Brain microvascular endothelial cell (primary cell): ENCODE measurements around the gene CTBS.

Experiments used
- DNase-seq: peaks from one replicate; pipeline ENCODE4 v3.0.0-alpha.2; 2020
- H3K27ac ChIP-seq: fragments of 250-450 bp; sonication (Bioruptor Pico); 2 replicates; pipeline ENCODE4 v1.5.1; 2020; ENCODE audit warnings: mild to moderate bottlenecking, moderate library complexity
- H3K27me3 ChIP-seq: fragments of 250-450 bp; sonication (Bioruptor Pico); replicated peaks from 2 replicates; pipeline ENCODE4 v1.5.1; 2020; ENCODE audit warnings: mild to moderate bottlenecking
- H3K36me3 ChIP-seq: fragments of 250-450 bp; sonication (Bioruptor Pico); replicated peaks from 2 replicates; pipeline ENCODE4 v1.5.1; 2020; ENCODE audit warnings: mild to moderate bottlenecking
- H3K4me3 ChIP-seq: 2 replicates; pipeline ENCODE4 v1.5.1; 2011; ENCODE audit warnings: low read depth, mild to moderate bottlenecking, control low read depth, low read length, moderate library complexity
- CTCF ChIP-seq: IDR thresholded peaks from 2 replicates; pipeline ENCODE4 v1.5.1; 2011; ENCODE audit warnings: low read depth, mild to moderate bottlenecking, moderate library complexity, low read length, control low read depth, inconsistent platforms; ENCODE audit errors: missing control alignments
- in situ Hi-C: cut with HindIII; loops from 2 replicates; pipeline ENCODE4 v1.10.0; 2017; ENCODE audit warnings: low sequenced_read_pairs, low pct_ligation_motif_present

CTBS gene

GRCh38 chr1:84573967-84574842 lies at the start of gene CTBS:
Gene CTBS (minus strand): TSS chr1:84574440. CDS start chr1:84574415, 25 bp downstream.
- peaks cover 2% of the 10 kb centered on the region for H3K36me3 ChIP-seq
- peak; percentile 3 for TF ChIP-seq CTCF
- peak within 1 kb of the TSS; percentile 65 for H3K4me3 ChIP-seq
- peak within 1 kb of the TSS; percentile 99 for H3K27ac ChIP-seq
- no peaks in the 10 kb centered on the region for H3K27me3 ChIP-seq
- in situ Hi-C loops: no loop called here
- peak; percentile 76 for DNase-seq

GRCh38 chr1:84621553-84621952 lies 47.3 kb upstream of the CTBS start:
- no peak for DNase-seq
- in situ Hi-C loops: loop anchor here (25.0 kb wide), 3 partner anchors 134 to 709 kb away; partner anchors contain the start of gene RPF1
- no peak for TF ChIP-seq CTCF
- H3K27me3 ChIP-seq: no peaks in the 10 kb centered on the region
- H3K4me3 ChIP-seq: no peak overlapping the region
- H3K27ac ChIP-seq: no peak overlapping the region
- no peaks in the 10 kb centered on the region for H3K36me3 ChIP-seq

DNA sequence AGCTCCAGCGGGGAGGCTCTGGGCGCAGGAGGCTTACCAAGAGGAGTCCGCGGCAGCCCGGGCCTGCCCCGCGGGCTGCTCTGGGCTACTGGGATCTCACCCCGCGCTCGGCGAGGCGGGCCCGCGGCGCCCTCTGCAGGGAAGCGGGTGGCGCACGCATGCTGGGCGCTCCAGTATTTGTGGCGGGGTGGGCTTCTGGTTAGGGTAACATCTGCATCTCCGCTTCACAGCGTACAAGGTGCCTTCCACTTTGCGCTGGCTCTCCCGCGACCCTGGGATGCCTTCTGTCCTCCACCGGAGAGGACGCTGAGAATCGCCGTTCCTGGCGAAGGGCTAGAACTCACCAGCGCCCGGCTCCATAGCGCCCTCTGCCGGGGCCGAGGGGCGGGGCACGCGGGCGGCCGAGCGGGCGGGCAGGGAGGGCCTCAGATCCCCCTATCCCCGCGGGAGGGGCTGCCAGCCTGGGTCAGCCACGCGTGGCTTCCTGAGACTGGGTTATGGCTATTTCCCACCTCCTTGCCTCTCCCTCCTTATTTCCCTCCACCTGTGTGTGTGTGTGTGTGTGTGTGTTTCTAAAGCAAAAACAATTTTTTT lies 46.6 kb upstream of the CTBS start:
- peak; percentile 57 for DNase-seq
- Histone ChIP-seq H3K36me3 (no peaks in the 10 kb centered on the region), H3K4me3 (peak overlapping the region; percentile 69), H3K27ac (peak overlapping the region; percentile 93), H3K27me3 (no peaks in the 10 kb centered on the region)
- TF ChIP-seq CTCF: peak; percentile 68
- in situ Hi-C loops: loop anchor here (25.0 kb wide), 3 partner anchors 134 to 709 kb away; partner anchors contain the start of gene RPF1

DNA sequence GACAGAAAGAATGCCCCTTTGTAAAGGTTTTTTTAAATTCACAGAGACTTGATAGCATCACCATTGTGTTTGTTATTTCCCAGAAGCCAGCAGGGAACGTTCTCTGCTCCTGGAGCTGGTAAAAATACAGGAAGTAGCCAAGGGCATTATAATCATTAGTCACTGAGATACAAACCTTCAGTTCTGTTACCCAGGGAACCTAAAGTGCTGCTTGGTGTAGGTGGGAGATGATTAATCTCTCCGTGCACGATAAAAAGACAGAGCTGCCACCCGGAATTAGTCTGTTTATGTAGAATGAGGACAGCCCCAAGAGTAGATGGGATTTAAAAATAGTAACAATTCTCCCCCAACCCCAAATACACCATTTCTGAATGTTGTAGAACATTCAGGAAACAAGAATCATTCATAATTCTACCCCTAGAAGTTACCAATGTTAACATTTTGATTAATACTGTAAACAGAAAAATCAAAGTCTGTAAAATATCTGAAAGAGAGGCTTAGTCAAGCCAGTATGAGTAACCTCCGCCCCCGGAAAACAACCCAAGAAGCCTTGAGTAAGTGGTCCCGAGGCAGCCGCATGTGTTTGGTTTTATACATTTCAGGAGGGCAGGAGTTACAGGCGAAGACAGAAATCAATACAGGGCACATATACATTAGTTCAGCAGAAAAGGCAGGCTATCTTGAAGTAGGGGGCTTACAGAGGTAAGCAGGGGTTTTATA lies 45.3 kb upstream of the CTBS start:
- Histone ChIP-seq H3K36me3 (no peaks in the 10 kb centered on the region), H3K27ac (peak overlapping the region; percentile 93), H3K4me3 (peak overlapping the region; percentile 12), H3K27me3 (no peaks in the 10 kb centered on the region)
- TF ChIP-seq CTCF: no peak
- in situ Hi-C loops: loop anchor here (25.0 kb wide), 3 partner anchors 132 to 707 kb away; partner anchors contain the start of gene RPF1
- DNase-seq: peak; percentile 90

- no peak for DNase-seq
- no peaks in the 10 kb centered on the region for H3K27me3 ChIP-seq
- no peaks in the 10 kb centered on the region for H3K36me3 ChIP-seq
- in situ Hi-C loops: loop anchor here (25.0 kb wide), 3 partner anchors 130 to 705 kb away; partner anchors contain the start of gene RPF1
- no peak for TF ChIP-seq CTCF
- no peak overlapping the region for H3K4me3 ChIP-seq
- H3K27ac ChIP-seq: no peak overlapping the region
Observed at GRCh38 chr1:84617349-84617748, 43.1 kb upstream of the CTBS start.
